HEK293T (cell line): Measurements from ENCODE around the gene AGAP1.

Source experiments
- CTCF ChIA-PET: fragments of 350-600 bp; formaldehyde crosslinking; extraction: SDS; loops from one replicate; lab custom pipeline; 2021; ENCODE audit warnings: antibody characterized with exemption, inconsistent platforms; lab: Yijun Ruan, JAX
- POLR2A ChIA-PET: fragments of 350-600 bp; formaldehyde crosslinking; extraction: SDS; loops from one replicate; lab custom pipeline; 2020; ENCODE audit warnings: antibody characterized with exemption, inconsistent platforms; lab: Yijun Ruan, JAX
- DNase-seq: peaks from one replicate; pipeline ENCODE4 v3.0.0; 2012; ENCODE audit warnings: mixed read lengths; ENCODE audit errors: extremely low spot score
- ARNT ChIP-seq: fragments of 450-650 bp; IDR thresholded peaks from 2 replicates; pipeline ENCODE4 v1.6.1; 2017; ENCODE audit warnings: mild to moderate bottlenecking
- BHLHE40 ChIP-seq: fragments of 450-650 bp; IDR thresholded peaks from 2 replicates; pipeline ENCODE4 v1.6.1; 2016; ENCODE audit warnings: mild to moderate bottlenecking, moderate library complexity, borderline replicate concordance
- CTBP1 ChIP-seq: fragments of 450-650 bp; IDR thresholded peaks from 2 replicates; pipeline ENCODE4 v1.6.1; 2016; ENCODE audit warnings: borderline replicate concordance
- FOXA1 ChIP-seq: fragments of 450-650 bp; IDR thresholded peaks from 2 replicates; pipeline ENCODE4 v1.6.1; 2016; ENCODE audit warnings: mild to moderate bottlenecking
- FOXK2 ChIP-seq: fragments of 450-650 bp; IDR thresholded peaks from 2 replicates; pipeline ENCODE4 v1.6.1; 2016; ENCODE audit warnings: mild to moderate bottlenecking
- FOXM1 ChIP-seq: fragments of 450-650 bp; IDR thresholded peaks from 2 replicates; pipeline ENCODE4 v1.6.1; 2017; ENCODE audit warnings: mild to moderate bottlenecking, borderline replicate concordance
- HDGF ChIP-seq: fragments of 450-650 bp; IDR thresholded peaks from 2 replicates; pipeline ENCODE4 v1.6.1; 2017; ENCODE audit warnings: antibody characterized with exemption, borderline replicate concordance
- L3MBTL2 ChIP-seq: fragments of 450-650 bp; conservative IDR thresholded peaks from 2 replicates; pipeline ENCODE4 v1.6.1; 2016; ENCODE audit warnings: mild to moderate bottlenecking
- LEF1 ChIP-seq: fragments of 450-650 bp; IDR thresholded peaks from 2 replicates; pipeline ENCODE4 v1.6.1; 2017; ENCODE audit warnings: mild to moderate bottlenecking, borderline replicate concordance
- NFRKB ChIP-seq: fragments of 450-650 bp; IDR thresholded peaks from 2 replicates; pipeline ENCODE4 v1.6.1; 2016; ENCODE audit warnings: mild to moderate bottlenecking, moderate library complexity
- SP1 ChIP-seq: fragments of 450-650 bp; IDR thresholded peaks from 2 replicates; pipeline ENCODE4 v1.6.1; 2017
- SUZ12 ChIP-seq: fragments of 450-650 bp; IDR thresholded peaks from 2 replicates; pipeline ENCODE4 v1.6.1; 2016; ENCODE audit warnings: mild to moderate bottlenecking
- TARDBP ChIP-seq: fragments of 450-650 bp; IDR thresholded peaks from 2 replicates; pipeline ENCODE4 v1.6.1; 2016
- ZNF384 ChIP-seq: fragments of 450-650 bp; IDR thresholded peaks from 2 replicates; pipeline ENCODE4 v1.6.1; 2016
- TF ChIP-seq, protein P1 (sequence below): fragments of 450-650 bp; IDR thresholded peaks from 2 replicates; pipeline ENCODE4 v1.6.1; 2016

Gene AGAP1

DNA sequence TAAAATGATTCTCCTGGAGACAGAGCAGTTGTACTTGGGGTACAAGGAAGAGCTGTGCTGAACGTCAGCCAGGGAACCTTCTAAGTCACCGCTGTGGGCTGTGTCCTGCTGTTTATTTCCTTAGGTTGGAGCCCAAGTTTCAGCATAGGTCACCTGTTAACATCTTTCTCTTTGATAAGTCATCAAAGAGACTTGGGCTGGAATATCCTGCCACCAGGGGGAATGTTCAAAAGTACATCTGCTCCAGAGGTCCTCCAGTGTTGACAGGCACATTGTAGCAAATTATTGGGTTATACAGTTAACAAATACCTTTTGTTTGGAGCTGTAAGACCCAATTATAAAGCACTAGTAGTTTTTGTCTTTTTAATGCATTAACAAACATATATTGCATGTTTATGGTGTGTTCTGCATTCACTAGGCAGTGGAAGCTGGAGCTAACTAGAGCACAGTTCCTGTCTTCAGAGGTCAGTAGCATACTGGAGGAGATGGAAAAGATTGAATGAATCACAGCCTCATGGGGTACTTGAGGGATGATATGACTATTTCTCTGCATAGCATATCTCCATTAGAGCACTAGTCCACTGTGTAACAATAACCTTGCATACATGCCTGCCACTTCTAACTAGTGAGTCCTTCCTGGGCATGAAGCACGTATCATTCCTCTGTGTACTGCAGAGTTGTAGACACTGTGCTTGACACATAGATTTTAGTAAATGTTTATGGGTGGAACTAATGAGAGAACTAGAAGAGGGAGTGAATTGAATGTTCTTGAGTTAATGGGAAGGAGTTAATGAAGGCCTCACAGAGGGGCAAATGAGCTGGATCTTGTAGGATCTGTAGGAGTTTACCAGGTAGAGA is 182.1 kb downstream of the AGAP1 start:
- TF ChIP-seq CTBP1 (no peak), L3MBTL2 (no peak), TARDBP (no peak), SP1 (no peak), SUZ12 (no peak), BHLHE40 (no peak), ARNT (no peak), FOXM1 (no peak), FOXA1 (no peak), NFRKB (no peak)
- TF ChIP-seq, protein P1, sequence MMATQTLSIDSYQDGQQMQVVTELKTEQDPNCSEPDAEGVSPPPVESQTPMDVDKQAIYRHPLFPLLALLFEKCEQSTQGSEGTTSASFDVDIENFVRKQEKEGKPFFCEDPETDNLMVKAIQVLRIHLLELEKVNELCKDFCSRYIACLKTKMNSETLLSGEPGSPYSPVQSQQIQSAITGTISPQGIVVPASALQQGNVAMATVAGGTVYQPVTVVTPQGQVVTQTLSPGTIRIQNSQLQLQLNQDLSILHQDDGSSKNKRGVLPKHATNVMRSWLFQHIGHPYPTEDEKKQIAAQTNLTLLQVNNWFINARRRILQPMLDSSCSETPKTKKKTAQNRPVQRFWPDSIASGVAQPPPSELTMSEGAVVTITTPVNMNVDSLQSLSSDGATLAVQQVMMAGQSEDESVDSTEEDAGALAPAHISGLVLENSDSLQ = no peak
- POLR2A ChIA-PET = no interaction called here
- DNase-seq = no peak
- CTCF ChIA-PET = interaction anchor here (1.2 kb wide), 1 partner anchor 70 kb away, joined by 3 read pairs; no protein-coding TSS in a partner anchor

DNA sequence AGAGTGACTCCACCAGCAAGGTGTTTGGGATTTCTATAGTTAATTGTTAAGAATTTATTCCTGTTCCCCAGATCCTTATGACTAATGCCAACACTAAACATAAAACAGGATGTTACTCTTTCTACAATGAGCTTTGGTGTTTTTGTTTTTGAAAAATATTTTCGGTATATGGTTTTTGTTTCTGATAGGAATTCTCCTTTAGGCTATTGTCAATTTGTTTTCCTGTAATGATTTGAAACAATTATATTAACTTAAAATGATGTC is 182.6 kb downstream of the AGAP1 start:
- TF ChIP-seq ARNT = no peak
- TF ChIP-seq ZNF384 = no peak
- TF ChIP-seq L3MBTL2 = no peak
- no peak for TF ChIP-seq FOXA1
- TF ChIP-seq, protein P1 = no peak
- TF ChIP-seq HDGF = no peak
- no peak for TF ChIP-seq FOXK2
- ChIA-PET POLR2A (no interaction called here), CTCF (interaction anchor here (1.2 kb wide), 1 partner anchor 70 kb away, joined by 3 read pairs; no protein-coding TSS in a partner anchor)
- no peak for DNase-seq

DNA sequence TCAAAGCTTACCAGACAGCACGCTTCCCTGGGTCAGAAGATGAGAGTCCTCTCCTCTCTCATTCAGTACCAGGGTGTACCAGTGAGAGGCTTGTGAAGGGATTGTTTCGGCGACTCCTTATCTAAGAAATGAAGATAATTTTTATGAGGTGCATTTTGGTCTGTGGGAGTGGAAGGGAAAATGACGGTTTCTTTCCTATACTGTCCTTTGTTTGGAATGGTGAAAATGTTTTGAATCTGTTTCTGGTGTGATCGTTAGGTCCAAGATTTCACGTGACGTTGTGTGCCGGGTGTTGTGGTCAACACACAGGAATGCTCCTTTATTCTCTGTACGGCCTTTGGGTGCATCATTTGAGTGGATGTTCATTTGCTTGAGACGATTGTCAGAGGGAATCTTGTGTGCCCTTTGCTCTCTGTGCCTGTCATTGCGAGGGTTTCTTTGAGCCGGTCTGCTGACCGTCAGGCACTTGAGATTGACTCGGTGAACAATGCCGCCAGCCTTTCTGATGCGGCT is 183.5 kb downstream of the AGAP1 start:
- TF ChIP-seq NFRKB (no peak), HDGF (no peak), TARDBP (no peak), L3MBTL2 (no peak), FOXK2 (no peak), SUZ12 (no peak), ARNT (no peak), SP1 (no peak), LEF1 (no peak)
- TF ChIP-seq, protein P1 = no peak
- DNase-seq = no peak
- POLR2A ChIA-PET = no interaction called here
- CTCF ChIA-PET = interaction anchor here (0.6 to 1.2 kb wide), 2 partner anchors 69 to 1423 kb away, joined by 3 to 5 read pairs; no protein-coding TSS in a partner anchor

DNA sequence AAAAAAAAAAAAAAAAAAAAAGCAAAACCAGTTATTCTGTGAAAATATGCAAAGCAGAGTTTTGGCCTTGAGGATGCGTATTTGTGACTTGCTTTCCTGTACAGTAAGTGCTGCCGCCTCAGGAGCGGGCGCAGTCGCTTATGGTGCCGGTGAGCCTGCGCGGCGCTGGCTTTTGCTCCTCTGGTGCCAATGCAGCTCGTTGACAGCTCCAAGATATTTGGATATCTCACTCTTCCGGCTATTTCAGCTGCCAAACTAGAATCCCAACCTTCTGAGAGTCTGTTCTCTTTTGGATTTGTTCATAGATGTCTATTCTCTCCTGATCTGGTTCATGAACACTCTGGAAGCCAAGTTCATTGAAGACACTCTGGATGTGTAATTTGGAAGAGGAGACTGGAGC is 184.1 kb downstream of the AGAP1 start:
- TF ChIP-seq SP1 (no peak), BHLHE40 (no peak), FOXK2 (no peak), FOXM1 (no peak), LEF1 (no peak)
- ChIA-PET POLR2A (no interaction called here), CTCF (interaction anchor here (0.6 kb wide), 1 partner anchor 1424 kb away, joined by 5 read pairs; no protein-coding TSS in a partner anchor)
- no peak for DNase-seq

DNA sequence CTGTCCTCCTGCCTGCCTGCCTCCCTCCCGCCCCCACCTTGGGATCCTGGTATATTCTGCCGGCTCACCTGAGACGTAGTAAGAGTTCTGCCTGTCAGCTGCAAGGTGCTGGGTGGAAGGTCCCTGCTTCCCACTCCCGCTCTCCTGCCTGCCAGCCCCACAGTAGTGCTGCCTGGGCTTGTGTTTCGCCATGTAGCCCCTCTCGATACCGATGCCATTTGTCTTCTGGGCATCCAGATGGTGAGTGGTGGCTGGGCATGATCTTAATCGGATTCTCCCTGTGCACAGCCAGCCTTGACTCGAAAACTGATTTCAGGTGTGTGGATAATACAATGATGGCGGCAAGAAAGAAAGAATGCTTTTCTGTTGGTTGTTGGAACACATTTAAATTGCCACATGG is 184.9 kb downstream of the AGAP1 start:
- ChIA-PET POLR2A (no interaction called here), CTCF (no interaction called here)
- no peak for DNase-seq
- TF ChIP-seq CTBP1 = no peak
- no peak for TF ChIP-seq SP1
- no peak for TF ChIP-seq ARNT
- no peak for TF ChIP-seq HDGF
- TF ChIP-seq TARDBP = no peak
- TF ChIP-seq FOXK2 = no peak

DNA sequence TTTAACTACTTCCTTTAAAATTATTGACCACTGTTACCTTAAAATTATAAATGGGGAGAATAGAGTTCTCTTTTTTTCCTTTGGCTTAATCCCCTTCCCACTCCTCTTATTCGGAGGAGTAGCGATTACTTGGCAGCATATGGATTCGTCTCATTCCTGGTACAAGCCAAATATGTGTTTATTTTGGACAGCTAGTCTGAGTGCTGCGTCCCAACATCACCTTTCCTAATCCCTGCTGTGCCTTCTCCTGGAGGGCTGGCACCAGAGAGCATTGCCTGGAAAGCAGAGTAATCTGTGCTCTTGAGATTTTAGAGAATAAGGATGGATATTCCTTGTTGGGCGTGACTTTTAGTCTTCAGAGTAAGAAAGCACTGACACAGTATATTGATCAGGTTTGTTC is 185.6 kb downstream of the AGAP1 start:
- POLR2A ChIA-PET = no interaction called here
- CTCF ChIA-PET = no interaction called here
- no peak for DNase-seq
- TF ChIP-seq FOXM1 (no peak), HDGF (no peak)
